HG02840 (cell line): ENCODE measurements around the gene CCL25.

ENCODE experiments used
- ATAC-seq: cut with Tn5 transposase; IDR thresholded peaks from one replicate; pipeline ENCODE4 v1.9.1; 2021; ENCODE audit warnings: mild to moderate bottlenecking, moderate library complexity, moderate number of reproducible peaks; ENCODE audit not compliant: unreplicated experiment, low FRiP score

The CCL25 gene

GRCh38 chr19:8044018-8044417 lies 8.5 kb upstream of the CCL25 start:
- no peak for ATAC-seq

DNA sequence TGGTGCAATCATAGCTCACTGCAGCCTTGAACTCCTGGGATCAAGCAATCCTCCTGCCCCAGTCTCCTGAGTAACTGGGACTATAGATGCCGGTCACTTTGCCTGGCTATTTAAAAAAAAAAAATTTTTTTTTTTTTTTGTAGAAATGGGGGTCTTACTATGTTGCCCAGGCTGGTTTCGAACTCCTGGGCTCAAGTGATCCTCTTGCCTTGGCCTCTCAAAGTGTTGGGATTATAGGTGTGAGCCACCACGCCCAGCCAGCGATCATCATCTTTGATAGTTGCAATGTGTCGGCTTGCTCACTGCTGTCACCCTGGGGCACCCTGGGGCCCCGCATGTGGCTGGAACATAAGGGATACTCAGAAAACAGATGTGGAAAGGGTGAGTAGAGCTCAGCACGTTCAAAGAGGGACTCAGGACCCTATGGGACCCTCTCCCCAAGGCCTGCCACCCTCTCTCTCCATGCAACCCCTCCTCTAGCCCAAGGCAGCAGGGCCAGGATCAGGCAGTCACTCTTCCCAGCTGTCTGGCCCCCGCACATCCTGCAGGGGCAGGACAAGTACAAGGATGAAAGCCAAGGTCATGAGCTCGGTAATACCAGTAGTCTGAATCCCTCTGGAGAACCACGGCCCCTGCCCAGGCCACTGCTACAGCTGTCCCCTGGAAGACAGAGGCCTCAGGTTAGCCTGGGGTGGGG lies 6.5 kb upstream of the CCL25 start:
- no peak for ATAC-seq

DNA sequence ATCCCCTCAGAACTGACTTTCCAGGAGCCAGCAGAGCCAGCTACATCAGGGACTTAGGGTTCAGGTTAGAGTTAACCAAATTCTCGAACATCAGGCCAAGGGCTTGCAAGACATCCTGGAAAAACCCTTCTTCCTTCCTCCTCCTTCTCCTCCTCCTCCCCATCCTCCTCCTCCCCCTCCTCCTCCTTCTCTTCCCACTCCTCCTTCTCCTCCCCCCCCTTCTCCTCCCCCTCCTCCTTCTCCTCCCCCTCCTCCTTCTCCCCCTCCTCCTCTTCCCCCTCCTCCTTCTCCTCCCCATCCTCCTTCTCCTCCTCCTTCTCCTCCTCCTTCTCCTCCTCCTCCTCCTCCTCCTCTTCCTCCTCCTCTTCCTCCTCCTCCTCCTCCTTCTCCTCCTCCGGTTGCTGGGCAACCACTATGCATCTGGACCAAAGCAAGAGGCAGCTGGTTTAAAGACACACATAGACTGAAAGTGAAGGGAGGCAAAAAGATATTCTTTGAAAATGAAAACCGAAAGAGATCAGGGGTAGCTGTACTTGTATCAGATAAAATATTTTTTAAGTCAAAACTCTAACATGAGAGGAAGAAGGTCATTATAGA lies 5.9 kb upstream of the CCL25 start:
- ATAC-seq = no peak

DNA sequence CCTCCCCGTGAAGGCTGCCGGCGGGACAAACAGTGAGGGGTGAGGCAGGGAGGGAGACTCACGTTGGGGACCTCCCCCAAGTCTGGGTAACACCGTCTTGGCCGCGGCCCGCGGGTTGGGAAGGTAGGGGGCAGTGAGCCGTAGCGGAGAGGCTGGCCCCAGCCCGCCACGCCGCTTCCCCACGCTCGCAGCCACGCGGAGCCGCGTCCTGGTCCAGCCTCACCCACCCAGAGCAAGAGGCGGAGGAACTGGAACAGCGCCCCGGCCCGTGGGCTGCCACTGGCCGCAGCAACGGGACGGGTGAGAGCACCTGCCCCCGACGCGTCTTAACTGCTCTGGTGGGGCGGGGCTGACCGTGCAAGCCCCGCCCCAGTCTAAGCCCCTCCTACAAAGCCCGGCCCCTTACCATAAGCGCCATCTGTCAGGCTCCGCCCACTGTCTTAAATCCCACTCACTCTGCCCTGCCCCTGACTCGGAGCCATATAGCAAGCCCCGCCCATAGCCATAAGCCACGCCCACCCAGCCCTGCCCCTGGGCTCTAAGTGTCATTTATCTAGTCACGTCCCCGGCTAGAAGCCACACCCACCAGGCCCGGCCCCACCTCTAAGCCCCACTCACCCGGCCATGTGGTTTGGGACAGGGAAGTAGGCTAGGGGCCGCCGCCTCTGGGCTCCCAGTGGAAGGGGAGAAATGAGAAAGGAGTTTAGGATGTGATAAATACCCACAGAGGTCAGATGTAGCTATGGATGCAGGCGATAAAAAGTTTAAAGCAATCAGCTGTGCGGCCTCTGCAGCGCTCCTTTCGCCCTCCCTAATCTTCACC lies 2.1 kb upstream of the CCL25 start:
- peak; percentile 79 for ATAC-seq

GRCh38 chr19:8054169-8054568 lies 1.6 kb downstream of the CCL25 start:
- ATAC-seq = no peak

DNA sequence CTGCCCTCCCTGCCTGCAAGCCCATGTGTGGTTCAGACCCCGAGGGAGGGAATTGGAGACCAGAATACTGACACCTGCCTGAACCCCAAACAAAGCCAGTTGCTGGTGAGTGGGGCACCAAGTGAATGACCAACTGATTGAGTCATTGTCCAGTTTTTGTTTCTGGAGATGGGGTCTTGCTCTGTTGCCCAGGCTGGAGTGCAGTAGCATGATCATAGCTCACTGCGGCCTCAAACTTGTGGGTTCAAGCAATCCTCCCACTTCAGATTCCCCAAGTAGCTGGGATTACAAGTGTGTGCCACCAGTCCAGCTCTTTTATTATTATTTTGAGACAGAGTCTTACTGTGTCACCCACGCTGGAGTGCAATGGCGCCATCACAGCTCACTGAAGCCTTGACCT lies 4.0 kb downstream of the CCL25 start:
- ATAC-seq = no peak

GRCh38 chr19:8057545-8058270 lies 5.1 kb downstream of the CCL25 start:
- ATAC-seq = no peak

DNA sequence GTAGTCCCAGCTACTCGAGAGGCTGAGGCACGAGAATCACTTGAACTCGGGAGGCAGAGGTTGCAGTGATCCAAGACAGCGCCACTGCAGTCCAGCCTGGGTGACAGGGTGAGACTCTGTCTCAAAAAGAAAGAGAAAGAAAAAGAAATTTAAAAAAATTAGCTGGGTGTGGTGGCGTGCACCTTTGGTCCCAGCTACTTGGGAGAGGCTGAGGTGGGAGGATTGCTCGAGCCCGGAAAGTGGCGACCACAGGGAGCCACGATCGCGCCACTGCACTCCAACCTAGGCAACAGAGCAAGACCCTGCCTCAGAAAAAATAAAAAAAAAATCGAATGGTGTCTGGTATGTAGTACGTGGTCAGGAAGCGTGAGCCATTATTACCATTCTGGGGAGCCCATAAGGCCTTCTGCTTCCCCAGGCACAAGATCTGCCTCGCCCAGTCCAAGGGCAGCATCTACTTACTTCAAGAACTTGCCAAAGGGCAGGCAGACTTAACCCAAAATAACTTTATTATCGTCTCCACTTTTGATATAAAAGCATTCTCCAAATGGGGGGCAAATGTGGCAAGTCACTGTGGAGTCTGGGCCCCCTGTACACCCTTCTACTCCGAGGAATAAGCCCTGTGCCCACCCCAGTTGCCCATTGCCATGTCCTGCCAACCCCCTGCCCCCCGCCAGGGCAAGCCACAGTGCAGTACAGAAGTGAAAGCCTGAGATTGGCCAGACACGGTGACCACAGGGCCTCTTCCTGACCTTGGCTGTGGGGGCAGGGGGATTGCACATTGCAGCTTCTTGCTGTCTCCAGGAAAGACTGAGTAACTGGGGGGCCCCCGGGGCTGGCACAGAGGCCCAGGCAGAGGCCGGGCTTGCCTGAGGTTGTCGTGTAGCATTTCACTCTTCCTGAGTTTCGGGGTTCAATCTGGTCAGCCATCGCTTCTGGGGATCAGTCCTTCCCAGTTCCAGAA lies 12.6 kb downstream of the CCL25 start:
- no peak for ATAC-seq

GRCh38 chr19:8065875-8066261 lies 13.3 kb downstream of the CCL25 start:
- no peak for ATAC-seq

DNA sequence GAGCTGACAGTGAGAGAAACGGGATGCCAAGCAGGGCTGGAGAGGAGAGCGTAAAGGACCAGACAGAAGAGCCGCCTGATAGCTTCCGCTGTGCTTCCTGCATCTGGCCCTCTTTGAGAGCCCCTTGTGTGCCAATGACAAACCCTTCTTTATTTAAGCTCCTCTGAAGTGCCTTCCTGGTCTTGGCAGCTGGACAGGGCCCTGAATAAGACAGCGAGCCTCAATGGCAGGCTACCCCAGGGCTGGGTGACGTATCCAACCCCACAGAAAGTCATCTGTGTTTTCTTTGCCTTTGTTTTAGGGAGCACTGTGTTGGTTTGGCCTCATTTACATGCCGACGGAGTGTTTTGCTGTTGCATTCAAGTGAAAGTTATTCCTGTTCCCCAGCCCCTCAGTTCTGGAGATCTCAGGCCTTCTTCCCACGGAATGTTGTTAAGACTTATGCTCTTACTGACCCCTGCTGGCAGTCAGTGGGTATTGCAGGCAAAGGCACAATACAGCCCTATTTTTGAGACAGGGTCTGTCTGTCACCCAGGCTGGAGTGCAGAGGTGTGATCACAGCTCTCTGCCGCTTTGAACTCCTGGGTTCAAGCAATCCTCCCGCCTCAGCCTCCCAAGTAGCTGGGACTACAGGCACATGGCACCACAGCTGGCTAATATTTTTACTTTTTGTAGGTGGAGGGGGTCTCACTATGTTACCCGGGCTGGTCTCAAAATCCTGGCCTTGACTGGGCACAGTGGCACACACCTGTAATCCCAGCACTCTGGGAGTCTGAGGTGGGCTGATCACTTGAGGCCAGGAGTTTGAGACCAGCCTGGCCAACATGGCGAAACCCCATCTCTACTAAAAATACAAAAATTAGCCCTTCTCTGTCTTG lies 16.8 kb downstream of the CCL25 start:
- no peak for ATAC-seq

- no peak for ATAC-seq
These were observed 19.4 kb downstream of the CCL25 start for GRCh38 chr19:8071912-8072311.

- ATAC-seq = no peak
These were observed 21.9 kb downstream of the CCL25 start for GRCh38 chr19:8074501-8074900.

DNA sequence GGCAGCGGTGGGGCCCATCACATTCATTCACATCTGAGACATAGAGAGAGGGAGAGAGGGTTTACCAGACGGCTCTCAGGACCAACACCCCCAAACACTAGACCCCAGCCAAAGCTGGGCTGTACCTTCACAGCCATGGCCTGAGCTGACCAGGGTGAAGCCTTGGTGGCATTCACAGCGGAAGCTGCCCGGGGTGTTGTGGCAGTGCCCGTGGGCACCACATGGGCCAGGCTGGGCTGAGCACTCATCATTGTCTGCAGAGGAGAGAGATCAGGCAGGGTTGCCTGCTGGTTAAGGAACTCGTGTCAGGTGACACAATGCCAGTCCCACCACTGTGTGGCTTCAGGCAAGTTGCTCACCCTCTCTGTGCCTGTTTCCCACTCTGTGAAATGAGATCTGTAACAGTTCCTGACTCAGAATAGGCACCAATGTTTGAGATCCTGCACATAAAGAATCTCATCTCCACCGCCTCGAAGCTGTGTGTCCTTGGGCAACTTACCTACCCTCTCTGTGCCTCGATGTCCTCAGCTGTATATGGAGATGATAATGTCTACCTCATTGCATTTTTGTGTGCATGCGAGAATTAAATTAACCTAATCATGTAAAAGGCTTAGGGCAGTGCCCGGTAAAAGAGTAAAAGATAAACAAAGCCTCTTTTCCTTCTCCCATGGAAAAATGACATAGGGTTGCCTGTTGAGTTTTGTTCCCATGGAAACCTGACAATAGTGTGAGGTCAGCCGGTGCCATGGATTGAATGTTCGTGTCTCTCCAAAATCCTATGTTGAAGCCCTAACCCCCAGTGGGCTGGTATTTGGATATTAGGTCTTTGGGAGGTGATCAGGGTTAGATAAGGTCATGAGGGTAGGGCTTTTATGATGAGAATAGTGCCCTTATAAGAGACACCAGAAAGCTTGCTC lies 22.9 kb downstream of the CCL25 start:
- ATAC-seq = no peak

DNA sequence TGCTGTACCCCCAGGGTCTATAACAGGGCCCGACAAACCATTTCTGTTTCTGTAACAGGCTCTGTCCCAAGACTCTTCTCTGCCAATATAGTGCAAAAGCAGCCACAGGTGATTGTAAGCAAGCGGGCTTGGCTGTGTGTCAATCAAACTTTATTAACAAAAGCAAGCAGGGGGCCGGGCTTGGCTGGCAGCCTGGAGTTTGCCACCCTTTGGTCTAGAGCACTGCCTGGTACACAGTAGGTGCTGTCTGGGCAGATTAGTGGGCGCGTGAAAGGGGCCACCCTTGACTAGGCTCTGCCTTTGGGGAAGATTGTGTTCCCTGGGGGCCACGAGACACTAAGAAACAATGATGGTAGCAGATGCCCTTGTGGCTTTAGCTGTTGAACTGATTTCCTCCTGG lies 27.4 kb downstream of the CCL25 start:
- no peak for ATAC-seq

DNA sequence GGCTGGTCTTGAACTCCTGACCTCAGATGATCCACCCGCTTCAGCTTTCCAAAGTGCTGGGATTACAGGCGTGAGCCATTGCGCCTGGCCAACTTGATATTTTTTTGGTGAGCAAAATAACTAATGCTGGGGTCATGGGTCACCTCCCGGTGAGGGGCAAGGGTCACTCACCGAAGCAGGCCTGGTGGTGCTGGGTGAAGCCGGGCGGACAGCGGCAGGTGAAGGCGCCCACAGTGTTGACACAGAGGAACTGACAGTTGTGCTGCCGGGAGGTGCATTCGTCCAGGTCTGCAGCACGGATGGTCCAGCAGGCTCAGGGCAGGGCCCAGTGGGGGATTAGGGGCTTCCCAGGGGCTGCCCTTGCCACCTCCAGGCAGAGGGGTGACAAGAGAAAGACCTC lies 28.3 kb downstream of the CCL25 start:
- ATAC-seq = no peak

DNA sequence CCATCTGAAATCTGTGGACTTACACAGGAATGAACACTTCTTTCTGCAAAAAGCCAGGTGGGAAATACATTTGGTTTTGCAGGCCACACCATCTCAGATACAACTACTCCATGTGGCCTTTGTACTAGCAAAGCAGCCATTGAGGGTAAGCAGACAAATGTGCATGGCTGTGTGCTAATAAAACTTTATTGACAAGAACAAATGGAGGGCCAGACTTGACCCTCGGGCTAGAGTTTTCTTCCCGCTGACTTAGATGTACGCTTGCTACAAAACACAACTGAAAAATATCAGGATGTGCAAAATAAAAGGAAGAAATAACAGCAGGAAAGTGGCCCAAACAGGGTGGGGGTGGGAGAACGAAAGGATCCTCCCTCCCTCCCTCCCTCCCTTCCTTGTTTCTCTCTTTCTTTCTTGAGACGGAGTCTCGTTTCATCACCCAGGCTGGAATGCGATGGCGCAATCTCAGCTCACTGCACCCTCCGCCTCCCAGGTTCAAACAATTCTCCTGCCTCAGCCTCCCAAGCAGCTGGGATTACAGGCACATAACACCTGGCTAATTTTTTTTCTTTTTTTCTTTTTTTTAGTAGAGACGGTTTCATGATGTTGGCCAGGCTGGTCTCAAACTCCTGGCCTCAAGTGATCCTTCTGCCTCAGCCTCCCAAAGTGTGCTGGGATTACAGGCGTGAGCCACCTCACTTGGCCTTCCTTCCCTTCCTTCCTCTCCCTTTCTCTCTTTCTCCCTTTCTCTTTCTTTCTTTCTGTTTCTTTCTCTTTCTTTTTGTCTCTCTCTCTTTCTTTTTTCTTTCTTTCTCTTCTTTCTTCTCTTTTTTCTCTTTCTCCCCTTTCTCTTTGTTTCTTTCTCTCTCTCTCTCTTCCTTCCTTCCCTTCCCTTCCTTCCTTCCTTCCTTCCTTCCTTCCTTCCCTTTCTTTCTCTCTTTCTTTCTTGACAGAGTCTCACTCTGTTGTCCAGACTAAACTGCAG lies 29.3 kb downstream of the CCL25 start:
- no peak for ATAC-seq

DNA sequence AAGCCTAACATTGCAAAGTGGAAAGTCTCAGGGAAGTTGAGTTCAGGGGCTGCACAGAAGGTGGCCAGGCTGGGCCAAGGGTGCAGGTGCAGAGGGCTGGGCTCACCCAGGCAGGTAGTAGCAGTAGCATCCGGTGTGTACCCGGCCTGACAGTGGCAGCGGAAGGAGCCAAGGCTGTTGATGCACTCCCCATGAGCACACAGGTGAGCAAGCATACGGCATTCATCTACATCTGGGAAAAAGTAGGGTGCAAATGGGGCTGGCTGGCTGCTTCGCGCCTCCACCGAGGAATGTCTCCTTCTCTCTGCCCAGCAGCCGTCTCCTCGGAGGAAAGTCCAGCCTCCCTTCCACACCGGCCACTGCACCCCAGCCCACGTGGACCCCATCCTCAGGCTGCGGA lies 30.6 kb downstream of the CCL25 start:
- ATAC-seq = no peak
